HG03571 (cell line): ENCODE results near the gene CIAO2A.
"Not testable (repeated sequence)": the region's sequence is repeated elsewhere in the genome, so short reads cannot be mapped to it uniquely, and the experiment has no call there.

ENCODE experiments used
- ATAC-seq: cut with Tn5 transposase; IDR thresholded peaks from one replicate; pipeline ENCODE4 v1.9.1; 2021; ENCODE audit not compliant: unreplicated experiment

The CIAO2A gene

GRCh38 chr15:64112073-64112772 is 18.6 kb upstream of the CIAO2A start:
- no peak for ATAC-seq

GRCh38 chr15:64111679-64112050 is 18.0 kb upstream of the CIAO2A start:
- ATAC-seq: no peak

GRCh38 chr15:64110950-64111678 is 17.5 kb upstream of the CIAO2A start:
- no peak for ATAC-seq

- ATAC-seq: not testable (repeated sequence)
Measured at GRCh38 chr15:64110108-64110701, 16.6 kb upstream of the CIAO2A start.

- no peak for ATAC-seq
Measured at GRCh38 chr15:64107337-64107736, 13.7 kb upstream of the CIAO2A start.

GRCh38 chr15:64105113-64105704 is 11.6 kb upstream of the CIAO2A start:
- ATAC-seq: no peak

- ATAC-seq: no peak
Measured at GRCh38 chr15:64102497-64102896, 8.9 kb upstream of the CIAO2A start.

- ATAC-seq: no peak
Measured at GRCh38 chr15:64100958-64101357, 7.3 kb upstream of the CIAO2A start.

GRCh38 chr15:64099379-64099778 is 5.7 kb upstream of the CIAO2A start:
- no peak for ATAC-seq

GRCh38 chr15:64096668-64097384 is 3.2 kb upstream of the CIAO2A start:
- ATAC-seq: no peak

- ATAC-seq: peak; percentile 34
Measured at GRCh38 chr15:64095795-64096667, 2.4 kb upstream of the CIAO2A start, which contains the start of gene SNX1. Gene SNX1, plus strand, starts transcription at chr15:64095982. Its CDS starts 32 bp downstream, at chr15:64096014.

GRCh38 chr15:64095431-64095794 is 1.8 kb upstream of the CIAO2A start:
- ATAC-seq: no peak

- no peak for ATAC-seq
Measured at GRCh38 chr15:64092864-64093626, 593 bp downstream of the CIAO2A start.

- ATAC-seq: no peak
Measured at GRCh38 chr15:64092075-64092820, 1.4 kb downstream of the CIAO2A start.

- no peak for ATAC-seq
Measured at GRCh38 chr15:64090527-64090926, 3.1 kb downstream of the CIAO2A start.

GRCh38 chr15:64089543-64090280 is 3.9 kb downstream of the CIAO2A start:
- no peak for ATAC-seq

- ATAC-seq: no peak
Measured at GRCh38 chr15:64082757-64083156, 10.9 kb downstream of the CIAO2A start.

- ATAC-seq: not testable (repeated sequence)
Measured at GRCh38 chr15:64073496-64073895, 20.1 kb downstream of the CIAO2A start.
